ENCODE data around the gene USP27X. TPM values are rescaled to one million over a fixed set of nuclear protein-coding genes. Genes with fewer than 3 reads are reported as not detected.

Gene USP27X
- total RNA-seq, 1 donor: 2.6 TPM

GRCh38 chrX:49912086-49912485, 32.8 kb downstream of the USP27X start:
- H3K4me3 ChIP-seq (ENCODE audit: low read depth, low read length): no peak overlapping the region
- no peak for DNase-seq (ENCODE audit: low read depth)
- TF ChIP-seq CTCF (IDR thresholded peaks at IDR 0.05; ENCODE audit: insufficient read depth, low read depth, low read length): no peak

- no peak overlapping the region for H3K4me3 ChIP-seq (ENCODE audit: low read depth, low read length)
- DNase-seq (ENCODE audit: low read depth): no peak
- TF ChIP-seq CTCF (IDR thresholded peaks at IDR 0.05; ENCODE audit: insufficient read depth, low read depth, low read length): no peak
Observed at GRCh38 chrX:49912861-49913260, 33.6 kb downstream of the USP27X start.

- TF ChIP-seq CTCF (IDR thresholded peaks at IDR 0.05; ENCODE audit: insufficient read depth, low read depth, low read length): peak; percentile 83
- DNase-seq (ENCODE audit: low read depth): peak; percentile 63
- no peak overlapping the region for H3K4me3 ChIP-seq (ENCODE audit: low read depth, low read length)
Observed at GRCh38 chrX:49915361-49916222, 36.3 kb downstream of the USP27X start.

GRCh38 chrX:49919617-49920016, 40.3 kb downstream of the USP27X start:
- peak; percentile 76 for TF ChIP-seq CTCF (IDR thresholded peaks at IDR 0.05; ENCODE audit: insufficient read depth, low read depth, low read length)
- H3K4me3 ChIP-seq (ENCODE audit: low read depth, low read length): no peak overlapping the region
- DNase-seq (ENCODE audit: low read depth): peak; percentile 74

GRCh38 chrX:49921109-49921508, 41.8 kb downstream of the USP27X start:
- DNase-seq (ENCODE audit: low read depth): no peak
- TF ChIP-seq CTCF (IDR thresholded peaks at IDR 0.05; ENCODE audit: insufficient read depth, low read depth, low read length): no peak
- no peak overlapping the region for H3K4me3 ChIP-seq (ENCODE audit: low read depth, low read length)

- peak; percentile 95 for DNase-seq (ENCODE audit: low read depth)
- no peak for TF ChIP-seq CTCF (IDR thresholded peaks at IDR 0.05; ENCODE audit: insufficient read depth, low read depth, low read length)
Observed at GRCh38 chrX:49922291-49923241, 43.3 kb downstream of the USP27X start, which contains the start of gene CLCN5. Gene CLCN5, plus strand, starts transcription at chrX:49922596. Its CDS starts 2,703 bp downstream, at chrX:49925299.

More at GRCh38 chrX:49922291-49923241, 43.3 kb downstream of the USP27X start, which contains the start of gene CLCN5:
- H3K4me3 ChIP-seq (ENCODE audit: low read depth, low read length): peak within 1 kb of the TSS; percentile 74
